Cardiac muscle cell (in vitro differentiated cells and primary cell): Measurements from ENCODE around the gene RECQL5. TPM values are rescaled to one million over a fixed set of nuclear protein-coding genes. Genes with fewer than 3 reads are reported as not detected.

Experiments used
- DNase-seq, 2 donors: peaks; one replicate each; pipeline versions ENCODE4 v3.0.0 to v3.0.0-alpha.2; 2010 to 2017; ENCODE audit warnings: low read depth in 1 of 2, low spot score in 1 of 2
- H3K27ac ChIP-seq: fragments of 200-600 bp; sonication (generic); 2 replicates; pipeline ENCODE4 v1.5.1; 2016
- H3K27me3 ChIP-seq: fragments of 200-600 bp; sonication (generic); 2 replicates; pipeline ENCODE4 v1.6.0; 2016; ENCODE audit warnings: control low read depth
- H3K36me3 ChIP-seq: fragments of 200-600 bp; sonication (generic); 2 replicates; pipeline ENCODE4 v1.5.1; 2016; ENCODE audit warnings: control low read depth
- H3K4me1 ChIP-seq: fragments of 200-600 bp; sonication (generic); 2 replicates; pipeline ENCODE4 v1.8.1; 2017; ENCODE audit warnings: low read depth, mild to moderate bottlenecking, mixed run types
- H3K4me3 ChIP-seq: fragments of 200-600 bp; sonication (generic); 2 replicates; pipeline ENCODE4 v1.5.1; 2016; ENCODE audit warnings: mild to moderate bottlenecking
- H3K9me3 ChIP-seq: fragments of 200-600 bp; sonication (generic); 2 replicates; pipeline ENCODE4 v1.5.1; 2017; ENCODE audit warnings: low read depth, mild to moderate bottlenecking, control low read depth
- polyA plus RNA-seq: library from polyadenylated mRNA; unstranded; fragments of >200 nt; fragmentation: Nextera tagmentation; extraction: Ambion mirVana; gene quantifications from 2 replicates; pipeline ENCODE4 v1.2.1, GENCODE V29; 2016
- total RNA-seq: library from RNA; depleted of rRNA; stranded (reverse); fragments of >200 nt; gene quantifications from 2 replicates; pipeline ENCODE4 v1.2.3, GENCODE V29; 2016
- TF ChIP-seq, protein P1 (sequence below): IDR thresholded peaks from 2 replicates; pipeline ENCODE4 v1.5.1; 2012; ENCODE audit warnings: low read depth, mild to moderate bottlenecking, low read length

RECQL5 gene
- total and polyA plus RNA-seq, 2 experiments from 2014 or later: 28.6 to 43.1 TPM

DNA sequence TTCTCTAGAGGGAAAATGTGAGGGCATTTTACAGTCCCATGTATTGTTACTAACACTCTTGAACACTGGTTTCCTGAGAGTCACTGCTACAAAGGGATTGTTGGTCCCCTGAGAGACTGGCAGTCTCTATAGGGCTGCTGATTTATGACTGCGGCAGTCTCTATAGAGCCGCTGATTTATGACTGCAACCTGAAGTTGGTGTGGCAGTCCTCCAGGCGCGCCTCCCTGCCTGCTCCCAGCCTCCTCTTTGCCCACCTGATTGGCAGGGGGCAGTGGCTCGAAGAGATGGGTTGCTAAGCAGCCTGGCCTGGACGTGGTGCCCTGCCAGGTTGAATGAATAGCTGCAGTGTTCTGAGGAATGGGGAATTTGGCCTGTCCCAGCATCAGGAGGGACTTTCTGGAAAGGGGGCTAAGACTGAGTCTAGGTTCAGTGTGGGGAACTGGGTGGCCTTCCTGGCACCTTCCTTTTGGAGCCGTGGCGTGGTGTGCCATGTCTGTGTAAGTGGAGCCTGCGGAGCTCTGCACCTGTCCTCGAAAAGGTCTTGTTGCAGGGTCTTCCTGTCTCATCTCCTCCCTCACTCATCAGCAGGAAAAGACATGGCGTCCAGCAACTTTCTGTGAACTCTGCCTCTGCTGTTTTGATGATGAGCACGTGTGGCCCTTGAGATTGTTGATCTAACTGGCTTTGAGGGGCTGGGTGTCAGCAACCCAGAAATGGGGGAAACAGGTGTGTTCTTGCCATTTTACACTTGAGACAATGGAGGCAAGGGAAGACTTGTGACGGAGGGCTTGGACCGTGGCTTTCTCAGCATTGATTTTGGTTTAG lies 25.1 kb upstream of the RECQL5 start:
- TF ChIP-seq, protein P1, sequence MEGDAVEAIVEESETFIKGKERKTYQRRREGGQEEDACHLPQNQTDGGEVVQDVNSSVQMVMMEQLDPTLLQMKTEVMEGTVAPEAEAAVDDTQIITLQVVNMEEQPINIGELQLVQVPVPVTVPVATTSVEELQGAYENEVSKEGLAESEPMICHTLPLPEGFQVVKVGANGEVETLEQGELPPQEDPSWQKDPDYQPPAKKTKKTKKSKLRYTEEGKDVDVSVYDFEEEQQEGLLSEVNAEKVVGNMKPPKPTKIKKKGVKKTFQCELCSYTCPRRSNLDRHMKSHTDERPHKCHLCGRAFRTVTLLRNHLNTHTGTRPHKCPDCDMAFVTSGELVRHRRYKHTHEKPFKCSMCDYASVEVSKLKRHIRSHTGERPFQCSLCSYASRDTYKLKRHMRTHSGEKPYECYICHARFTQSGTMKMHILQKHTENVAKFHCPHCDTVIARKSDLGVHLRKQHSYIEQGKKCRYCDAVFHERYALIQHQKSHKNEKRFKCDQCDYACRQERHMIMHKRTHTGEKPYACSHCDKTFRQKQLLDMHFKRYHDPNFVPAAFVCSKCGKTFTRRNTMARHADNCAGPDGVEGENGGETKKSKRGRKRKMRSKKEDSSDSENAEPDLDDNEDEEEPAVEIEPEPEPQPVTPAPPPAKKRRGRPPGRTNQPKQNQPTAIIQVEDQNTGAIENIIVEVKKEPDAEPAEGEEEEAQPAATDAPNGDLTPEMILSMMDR: no peak

DNA sequence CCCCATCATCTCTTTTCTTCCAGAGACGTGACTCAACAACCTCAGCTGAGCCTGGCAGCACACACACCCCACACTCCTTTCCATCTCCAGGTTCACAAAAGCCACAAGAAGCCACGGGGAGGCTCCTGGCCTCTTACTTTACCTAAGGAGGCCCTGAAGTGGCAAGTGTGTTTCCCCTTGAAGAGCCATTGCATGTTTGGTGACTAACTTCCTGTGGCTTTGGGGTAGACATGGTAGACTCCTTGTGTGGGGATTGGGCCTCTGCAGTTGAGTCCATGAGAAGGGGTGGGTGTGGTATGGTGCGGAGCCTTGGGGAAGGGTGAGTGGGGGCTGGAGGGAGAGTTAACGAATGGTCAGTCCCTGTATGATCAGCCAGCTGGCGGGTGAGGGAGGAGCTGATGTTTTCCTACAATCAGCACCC lies 24.4 kb upstream of the RECQL5 start:
- no peaks in the 10 kb centered on the region for H3K9me3 ChIP-seq
- no peak overlapping the region for H3K27ac ChIP-seq
- H3K4me3 ChIP-seq: no peak overlapping the region
- DNase-seq: peak in 1 of 2 donors; percentile 16
- TF ChIP-seq, protein P1: no peak
- H3K36me3 ChIP-seq: no peaks in the 10 kb centered on the region
- peaks cover 5% of the 10 kb centered on the region for H3K4me1 ChIP-seq
- no peaks in the 10 kb centered on the region for H3K27me3 ChIP-seq

More for the DNA sequence above, 25.1 kb upstream of the RECQL5 start:
- no peaks in the 10 kb centered on the region for H3K9me3 ChIP-seq
- no peak for DNase-seq
- no peak overlapping the region for H3K4me3 ChIP-seq
- H3K36me3 ChIP-seq: no peaks in the 10 kb centered on the region
- H3K27ac ChIP-seq: no peak overlapping the region
- no peaks in the 10 kb centered on the region for H3K27me3 ChIP-seq
- peaks cover 5% of the 10 kb centered on the region for H3K4me1 ChIP-seq

DNA sequence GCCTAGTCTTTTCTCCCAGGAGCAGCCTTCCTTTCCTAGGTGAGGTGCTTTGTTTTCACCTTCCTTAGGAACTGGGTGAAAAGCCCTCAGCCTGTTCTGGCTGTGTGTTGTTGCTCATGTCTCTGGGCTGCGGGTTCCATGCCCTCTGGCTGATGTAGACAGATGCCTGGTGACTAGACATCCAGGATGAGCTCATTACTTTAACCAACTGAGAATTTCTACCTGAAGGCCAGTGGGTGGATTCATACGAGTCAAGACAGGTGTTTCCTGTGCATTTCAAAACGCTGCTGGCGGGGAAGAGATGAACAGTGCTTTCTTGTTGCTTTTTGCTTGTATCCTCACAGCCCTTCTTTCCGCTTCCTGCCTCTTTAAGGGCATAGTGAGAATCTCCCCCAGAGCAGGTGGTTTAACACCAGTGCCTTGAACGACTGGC lies 22.5 kb upstream of the RECQL5 start:
- no peak overlapping the region for H3K4me3 ChIP-seq
- TF ChIP-seq, protein P1: no peak
- H3K4me1 ChIP-seq: peaks cover 5% of the 10 kb centered on the region
- no peaks in the 10 kb centered on the region for H3K36me3 ChIP-seq
- DNase-seq: no peak
- no peaks in the 10 kb centered on the region for H3K27me3 ChIP-seq
- H3K27ac ChIP-seq: no peak overlapping the region
- H3K9me3 ChIP-seq: no peaks in the 10 kb centered on the region

DNA sequence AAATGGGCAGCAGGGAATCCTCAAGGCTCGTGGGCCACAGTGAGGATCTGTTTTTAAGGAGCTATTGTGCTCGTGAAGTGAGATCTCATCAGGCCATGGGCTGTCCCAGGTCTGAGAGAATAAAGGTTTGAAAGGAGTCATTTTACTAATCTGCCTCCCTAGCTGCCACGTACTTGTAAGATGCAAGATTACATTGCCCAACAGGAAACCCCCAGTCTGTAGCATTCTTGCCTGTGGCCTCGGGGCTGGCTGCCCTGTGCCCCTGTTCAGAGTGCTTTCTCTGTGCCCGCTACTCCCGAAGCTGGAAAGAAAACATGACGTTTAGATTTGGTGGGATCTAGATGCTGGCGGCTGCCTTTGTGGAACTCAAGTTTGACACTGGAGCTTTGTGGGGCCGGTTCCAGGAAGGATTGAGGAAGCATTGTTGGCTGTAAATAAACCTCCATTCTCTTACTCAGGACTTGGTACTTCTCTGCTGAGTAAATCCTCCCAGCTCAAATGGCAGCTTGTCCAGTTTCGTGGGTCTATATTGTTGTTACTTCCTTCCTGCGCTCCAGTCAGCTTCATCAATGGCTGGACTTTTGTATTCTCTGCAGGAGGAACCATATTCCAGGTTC lies 21.4 kb upstream of the RECQL5 start:
- peak in 1 of 2 donors; percentile 88 for DNase-seq
- Histone ChIP-seq H3K4me1 (peaks cover 3% of the 10 kb centered on the region), H3K27ac (no peak overlapping the region)

DNA sequence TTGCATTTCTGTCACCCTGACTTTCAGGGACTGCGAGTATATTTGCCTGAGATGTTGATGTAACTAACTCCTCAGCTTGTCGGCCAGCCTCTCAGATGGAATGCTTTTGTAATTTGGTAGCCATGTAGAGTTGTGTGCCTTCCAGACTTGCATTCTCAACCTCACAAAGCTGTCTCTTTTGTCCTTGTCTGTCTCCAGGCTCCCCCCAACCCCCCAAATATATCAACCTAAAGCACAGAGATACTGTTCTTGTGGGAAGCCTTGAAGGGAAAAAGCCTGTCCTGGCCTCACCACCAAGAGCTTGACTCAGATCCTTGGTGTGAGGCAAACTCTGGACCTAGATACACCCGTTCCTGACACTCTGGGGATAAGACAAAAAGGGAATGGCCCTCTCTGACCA lies 18.5 kb upstream of the RECQL5 start:
- no peaks in the 10 kb centered on the region for H3K36me3 ChIP-seq
- H3K4me3 ChIP-seq: no peak overlapping the region
- no peak overlapping the region for H3K27ac ChIP-seq
- no peaks in the 10 kb centered on the region for H3K4me1 ChIP-seq
- TF ChIP-seq, protein P1: no peak
- H3K9me3 ChIP-seq: no peaks in the 10 kb centered on the region
- no peaks in the 10 kb centered on the region for H3K27me3 ChIP-seq
- DNase-seq: peak in 1 of 2 donors; percentile 10

More for the DNA sequence above, 21.4 kb upstream of the RECQL5 start:
- no peaks in the 10 kb centered on the region for H3K36me3 ChIP-seq
- no peaks in the 10 kb centered on the region for H3K9me3 ChIP-seq
- no peak overlapping the region for H3K4me3 ChIP-seq
- TF ChIP-seq, protein P1: no peak
- H3K27me3 ChIP-seq: no peaks in the 10 kb centered on the region
